Fibroblast of lung (primary cell): ENCODE results near the gene CHD2.

Experiments used
- CTCF ChIP-seq, 2 donors: IDR thresholded peaks in 1 of 2; conservative IDR thresholded peaks in 1 of 2; 1 replicate in 1 of 2; 2 replicates in 1 of 2; pipeline ENCODE4 v1.5.1; 2011 to 2012; ENCODE audit warnings: low read length in 2 of 2, control low read depth in 1 of 2, inconsistent platforms in 1 of 2, low read depth in 1 of 2, mild to moderate bottlenecking in 1 of 2
- EZH2 ChIP-seq: IDR thresholded peaks from 2 replicates; pipeline ENCODE4 v1.5.1; 2012; ENCODE audit warnings: low read length, control low read depth, mild to moderate bottlenecking; ENCODE audit errors: missing control alignments

- TF ChIP-seq CTCF (conservative IDR thresholded peaks at IDR 0.05 in 1 of 2, IDR thresholded peaks at IDR 0.05 in 1 of 2; ENCODE audit: low read depth in 1 of 2, low read length in 2 of 2) (no peak), EZH2 (no peak)
These were observed 1.9 kb downstream of the CHD2 start for GRCh38 chr15:92901995-92902394.
